Fibroblast of peridontal ligament (primary cell): Measurements from ENCODE around the gene VPS45.
"Not testable (repeated sequence)": the region's sequence is repeated elsewhere in the genome, so short reads cannot be mapped to it uniquely, and the experiment has no call there.

ENCODE experiments used
- DNase-seq: peaks from one replicate; pipeline ENCODE4 v3.0.0-alpha.2; 2010; ENCODE audit errors: extremely low read depth

VPS45 gene

DNA sequence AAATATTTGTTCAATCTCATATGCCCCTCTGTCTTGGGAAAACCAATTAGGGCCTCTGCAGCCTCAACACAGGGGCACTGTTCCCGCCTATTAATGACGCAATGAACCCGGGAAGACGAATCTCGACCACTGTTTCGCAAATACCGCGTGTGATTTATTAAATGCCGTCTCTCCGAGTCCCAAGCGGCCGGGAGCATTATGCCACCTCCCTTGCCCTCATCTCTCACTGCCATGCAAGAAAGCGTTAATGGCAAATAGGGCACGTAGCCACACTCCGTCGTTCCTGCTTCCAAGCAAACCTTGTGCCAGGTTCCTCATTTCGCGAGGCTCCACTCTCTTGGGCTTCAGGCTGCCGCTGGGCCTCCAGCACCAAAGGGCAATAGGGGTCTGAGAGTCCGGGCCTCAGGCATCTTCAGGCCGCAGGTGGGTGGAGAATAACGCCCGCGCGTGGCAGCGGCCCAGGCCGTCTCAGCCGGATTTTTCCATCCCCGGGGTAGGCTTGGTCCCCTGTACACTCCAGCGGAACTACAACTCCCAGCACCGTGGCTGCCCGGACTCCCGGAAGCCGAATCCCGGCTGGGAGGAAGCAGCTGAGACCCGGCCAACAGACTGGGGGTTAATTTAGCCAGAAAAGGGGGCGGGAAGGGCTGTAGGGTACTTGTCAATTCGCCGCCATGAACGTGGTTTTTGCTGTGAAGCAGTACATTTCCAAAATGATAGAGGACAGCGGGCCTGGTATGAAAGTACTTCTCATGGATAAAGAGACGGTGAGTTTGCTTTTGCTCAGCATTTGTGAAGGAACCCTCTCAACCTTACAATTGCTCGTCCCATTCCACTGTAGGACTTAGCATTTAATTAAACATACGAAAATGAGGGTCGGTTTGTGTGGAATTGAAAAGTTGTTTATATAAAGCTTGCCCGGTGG, at the start of gene VPS45:
VPS45 (plus strand) TSS at position 593 of the 925 bp plus-strand sequence; CDS start at position 675, 82 bp downstream.
- DNase-seq, result peak; percentile 87

DNA sequence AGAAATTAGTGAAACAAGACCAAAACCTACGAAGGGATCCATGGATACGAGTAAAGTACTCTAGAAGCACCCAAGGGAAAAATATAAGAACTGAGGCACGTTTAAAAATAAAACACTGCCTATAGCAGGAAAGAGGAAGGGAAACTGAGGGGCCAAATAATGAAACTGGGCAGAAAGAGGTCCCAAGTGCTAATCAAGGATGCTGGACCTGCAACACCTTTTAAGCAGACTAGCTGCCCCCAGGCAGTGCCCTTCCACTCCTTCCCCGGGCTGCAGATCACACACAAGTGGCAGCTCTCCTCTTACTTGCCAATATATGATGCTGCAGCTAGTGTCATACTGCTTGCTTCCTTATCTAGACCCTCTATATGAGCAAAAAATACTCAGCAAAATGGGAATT, 49.4 kb upstream of the VPS45 start:
- no peak for DNase-seq

GRCh38 chr1:150020711-150021110, 46.9 kb upstream of the VPS45 start:
- no peak for DNase-seq

- no peak for DNase-seq
Observed at GRCh38 chr1:150021191-150021694, 46.3 kb upstream of the VPS45 start.

GRCh38 chr1:150022357-150022756, 45.2 kb upstream of the VPS45 start:
- no peak for DNase-seq

GRCh38 chr1:150024156-150024555, 43.4 kb upstream of the VPS45 start:
- no peak for DNase-seq

GRCh38 chr1:150028322-150028721, 39.3 kb upstream of the VPS45 start:
- DNase-seq, result no peak

GRCh38 chr1:150034336-150034735, 33.2 kb upstream of the VPS45 start:
- DNase-seq, result no peak

DNA sequence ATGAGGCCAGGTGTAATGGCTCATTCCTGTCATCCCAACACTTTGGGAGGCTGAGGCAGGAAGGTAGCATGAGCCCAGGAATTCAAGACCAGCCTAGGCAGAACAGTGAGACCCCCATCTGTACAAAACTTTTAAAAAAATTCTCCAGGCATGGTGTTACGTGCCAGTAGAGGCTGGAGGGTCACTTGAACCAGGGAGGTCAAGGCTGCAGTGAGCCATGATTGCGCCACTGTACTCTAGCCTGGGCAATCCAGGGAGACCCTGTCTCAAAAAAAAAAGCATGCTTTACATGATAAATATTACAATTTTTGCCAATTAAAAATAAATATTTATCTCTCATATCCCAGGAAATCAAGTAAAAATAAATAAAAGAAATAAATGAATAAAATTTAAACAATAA, 17.6 kb upstream of the VPS45 start:
- no peak for DNase-seq

GRCh38 chr1:150051089-150051373, 16.5 kb upstream of the VPS45 start:
- no peak for DNase-seq

GRCh38 chr1:150051905-150052412, 15.6 kb upstream of the VPS45 start:
- not testable (repeated sequence) for DNase-seq

DNA sequence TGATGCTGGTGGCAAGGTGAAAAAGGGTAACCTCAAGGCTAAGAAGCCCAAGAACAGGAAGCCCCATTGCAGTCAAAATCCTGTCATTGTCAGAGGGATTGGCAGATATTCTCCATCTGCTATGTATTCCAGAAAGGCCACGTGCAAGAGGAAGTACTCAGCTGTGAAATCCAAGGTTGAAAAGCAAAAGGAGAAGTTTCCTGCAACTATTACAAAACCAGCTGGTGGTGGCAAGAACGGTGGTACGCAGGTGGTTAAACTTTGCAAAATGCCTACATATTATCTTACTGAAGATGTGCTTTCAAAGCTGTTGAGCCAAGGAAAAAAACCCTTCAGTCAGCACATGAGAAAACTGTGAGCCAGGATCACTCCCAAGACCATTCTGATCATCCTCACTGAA, 13.7 kb upstream of the VPS45 start:
- no peak for DNase-seq

DNA sequence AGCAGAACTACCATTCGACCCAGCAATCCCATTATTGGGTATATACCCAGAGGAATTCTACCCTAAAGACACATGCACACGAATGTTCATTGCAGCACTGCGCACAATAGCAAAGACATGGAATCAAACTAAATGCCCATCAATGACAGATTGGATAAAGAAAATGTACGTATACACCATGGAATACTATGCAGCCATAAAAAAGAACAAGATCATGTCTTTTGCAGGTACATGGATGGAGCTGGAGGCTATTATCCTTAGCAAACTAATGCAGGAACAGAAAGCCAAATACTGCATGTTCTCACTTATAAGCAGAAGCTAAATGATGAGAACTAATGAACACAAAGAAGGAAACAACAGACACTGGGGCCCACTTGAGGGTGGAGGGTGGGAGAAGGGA, 12.1 kb upstream of the VPS45 start:
- DNase-seq, result not testable (repeated sequence)

DNA sequence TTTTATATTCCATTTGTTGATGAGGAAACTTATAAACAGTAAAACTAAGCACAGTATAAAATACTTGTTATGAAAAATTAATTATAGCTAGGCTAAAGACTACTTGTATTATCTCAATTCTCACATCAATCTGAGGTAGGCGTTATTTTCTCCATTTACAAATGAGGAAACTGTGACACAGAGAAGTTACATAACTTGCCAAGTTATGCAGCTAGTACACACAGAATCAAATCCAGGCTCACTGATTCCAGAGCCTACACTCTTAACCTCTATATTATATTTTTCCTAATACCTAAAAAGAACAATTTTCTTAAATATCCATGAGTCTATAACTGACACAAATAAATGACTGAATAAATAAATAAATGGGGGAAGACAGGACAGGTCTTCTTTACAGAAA, 11.2 kb upstream of the VPS45 start:
- DNase-seq, result no peak

- no peak for DNase-seq
Observed at GRCh38 chr1:150060260-150060659, 7.3 kb upstream of the VPS45 start.

GRCh38 chr1:150061632-150062101, 5.9 kb upstream of the VPS45 start:
- DNase-seq, result peak; percentile 91

- DNase-seq, result no peak
Observed at GRCh38 chr1:150062113-150062512, 5.5 kb upstream of the VPS45 start.

GRCh38 chr1:150065184-150065871, 2.2 kb upstream of the VPS45 start:
- peak; percentile 67 for DNase-seq

DNA sequence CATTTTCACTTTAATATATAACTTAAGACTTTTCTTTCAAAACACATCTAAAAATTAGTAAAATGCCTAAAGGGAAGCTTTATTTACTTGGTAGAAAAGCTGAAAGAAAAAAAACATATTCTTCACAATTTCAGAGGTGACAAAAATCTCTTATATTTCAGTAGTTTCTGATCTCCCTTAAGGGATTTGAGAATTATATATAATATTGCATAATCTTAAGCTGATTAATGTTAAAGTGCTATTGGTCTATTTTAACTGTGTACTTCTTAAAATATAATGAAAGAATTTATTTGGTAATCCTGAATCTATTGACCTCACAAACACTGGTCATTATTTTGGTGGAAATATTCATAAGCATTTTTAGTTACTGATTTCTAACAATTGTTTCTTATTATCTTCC, 1.2 kb upstream of the VPS45 start:
- no peak for DNase-seq

- DNase-seq, result no peak
Observed at GRCh38 chr1:150066838-150067183, 765 bp upstream of the VPS45 start.

- no peak for DNase-seq
Observed at GRCh38 chr1:150068109-150068435, 496 bp downstream of the VPS45 start.

DNA sequence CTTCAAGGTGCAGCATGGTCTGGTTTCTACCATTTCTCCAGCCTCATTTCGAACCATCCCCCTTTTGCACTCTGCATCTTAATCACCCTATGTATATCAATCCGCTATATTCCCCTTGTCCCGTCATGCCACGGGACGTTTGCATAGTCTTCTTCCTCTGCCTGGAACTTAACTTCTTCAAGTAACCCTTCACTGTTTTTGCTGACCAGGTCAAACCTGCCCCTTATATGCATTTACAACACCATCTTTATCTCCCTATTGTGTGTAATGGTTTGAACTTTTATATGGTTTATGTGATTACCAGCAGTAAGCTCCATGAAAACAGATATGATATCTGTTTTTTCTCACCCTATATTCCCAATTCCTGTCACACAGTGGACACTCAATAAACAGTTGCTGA, 2.3 kb downstream of the VPS45 start:
- no peak for DNase-seq

GRCh38 chr1:150072959-150073358, 5.4 kb downstream of the VPS45 start:
- peak; percentile 74 for DNase-seq
